Measurements from ENCODE around the gene ATP5F1D. TPM values are rescaled to one million over a fixed set of nuclear protein-coding genes. Genes with fewer than 3 reads are reported as not detected.

ATP5F1D gene
- total RNA-seq, 1 donor from 2014 or later: 116 TPM

DNA sequence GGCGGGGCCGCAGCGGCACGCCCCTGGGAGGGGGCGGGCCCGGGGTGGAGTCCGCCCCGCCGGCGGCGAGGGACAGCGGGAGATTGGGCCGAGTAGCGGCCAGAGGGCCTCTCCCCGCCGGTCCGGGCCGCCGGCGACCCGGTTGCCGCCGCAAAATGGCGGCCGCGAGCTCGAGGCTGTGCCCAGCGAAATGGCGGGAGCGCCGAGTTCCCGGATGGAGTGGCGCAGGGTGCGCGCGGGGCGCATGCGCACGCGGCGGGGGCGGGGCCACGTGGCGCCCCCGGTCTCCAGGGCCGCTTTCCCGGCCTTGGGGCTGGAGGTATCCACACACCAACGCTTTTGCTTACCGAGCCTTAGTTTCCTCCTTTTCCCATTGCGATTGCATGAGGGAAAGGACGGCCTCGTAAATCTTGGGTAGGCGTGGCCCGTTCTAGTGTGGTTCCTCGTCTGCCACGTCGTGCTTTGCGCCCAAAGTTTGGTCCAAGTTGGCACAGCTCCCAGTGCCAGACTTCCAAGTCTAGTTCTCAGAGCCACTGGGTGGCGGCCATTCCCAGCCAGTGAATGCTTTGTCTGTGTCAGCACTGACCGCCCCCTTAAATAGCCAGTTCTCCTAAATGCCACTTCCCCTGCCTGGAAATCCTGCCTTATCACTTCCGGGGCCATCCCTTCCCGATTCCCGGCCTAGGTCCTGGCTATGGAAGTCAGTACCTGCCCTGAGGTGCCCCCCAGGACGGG lies 28.1 kb downstream of the ATP5F1D start:
- H3K9me3 ChIP-seq: no peaks in the 10 kb centered on the region
- H3K27ac ChIP-seq: peak overlapping the region; percentile 99
- DNase-seq (peak; percentile 91), ATAC-seq (peak; percentile 41 to 48)
- TF ChIP-seq, protein P1, sequence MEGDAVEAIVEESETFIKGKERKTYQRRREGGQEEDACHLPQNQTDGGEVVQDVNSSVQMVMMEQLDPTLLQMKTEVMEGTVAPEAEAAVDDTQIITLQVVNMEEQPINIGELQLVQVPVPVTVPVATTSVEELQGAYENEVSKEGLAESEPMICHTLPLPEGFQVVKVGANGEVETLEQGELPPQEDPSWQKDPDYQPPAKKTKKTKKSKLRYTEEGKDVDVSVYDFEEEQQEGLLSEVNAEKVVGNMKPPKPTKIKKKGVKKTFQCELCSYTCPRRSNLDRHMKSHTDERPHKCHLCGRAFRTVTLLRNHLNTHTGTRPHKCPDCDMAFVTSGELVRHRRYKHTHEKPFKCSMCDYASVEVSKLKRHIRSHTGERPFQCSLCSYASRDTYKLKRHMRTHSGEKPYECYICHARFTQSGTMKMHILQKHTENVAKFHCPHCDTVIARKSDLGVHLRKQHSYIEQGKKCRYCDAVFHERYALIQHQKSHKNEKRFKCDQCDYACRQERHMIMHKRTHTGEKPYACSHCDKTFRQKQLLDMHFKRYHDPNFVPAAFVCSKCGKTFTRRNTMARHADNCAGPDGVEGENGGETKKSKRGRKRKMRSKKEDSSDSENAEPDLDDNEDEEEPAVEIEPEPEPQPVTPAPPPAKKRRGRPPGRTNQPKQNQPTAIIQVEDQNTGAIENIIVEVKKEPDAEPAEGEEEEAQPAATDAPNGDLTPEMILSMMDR (IDR thresholded peaks at IDR 0.05): no peak
- intact Hi-C loops (cut with DNase I): no loop called here
- H3K36me3 ChIP-seq: peaks cover 44% of the 10 kb centered on the region
- H3K4me1 ChIP-seq: peaks cover 91% of the 10 kb centered on the region
- no peaks in the 10 kb centered on the region for H3K27me3 ChIP-seq (ENCODE audit: low read depth)
- H3K4me3 ChIP-seq: peak overlapping the region; percentile 94

DNA sequence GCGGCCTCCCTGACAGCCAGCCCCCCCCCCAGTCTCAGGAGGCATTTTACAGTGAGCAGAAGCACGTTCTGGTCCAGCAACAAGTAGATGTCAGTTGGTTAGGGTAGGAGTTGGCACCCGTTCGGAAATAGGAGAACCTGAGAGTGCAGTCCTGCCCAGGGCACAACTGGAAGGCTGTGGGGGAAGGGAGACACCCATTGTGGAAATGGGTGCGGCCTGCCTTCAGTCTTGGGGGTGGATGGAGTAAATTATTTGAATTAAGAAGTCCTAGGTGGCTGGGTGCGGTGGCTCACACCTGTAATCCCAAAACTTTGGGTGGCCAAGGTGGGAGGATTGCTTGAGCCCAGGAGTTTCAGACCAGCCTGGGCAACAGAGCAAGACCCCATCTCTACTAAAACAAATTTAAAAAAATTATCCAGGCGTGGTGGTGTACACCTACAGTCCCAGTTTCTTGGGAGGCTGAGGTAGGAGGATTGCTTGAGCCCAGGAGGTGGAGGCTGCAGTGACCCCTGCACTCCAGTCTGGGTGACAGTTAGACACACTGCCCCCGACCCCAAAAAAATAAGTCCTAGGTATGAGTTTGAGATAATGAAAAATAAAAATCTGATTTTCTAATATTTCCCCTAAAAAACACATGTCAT lies 28.8 kb downstream of the ATP5F1D start:
- intact Hi-C loops (cut with DNase I): no loop called here

DNA sequence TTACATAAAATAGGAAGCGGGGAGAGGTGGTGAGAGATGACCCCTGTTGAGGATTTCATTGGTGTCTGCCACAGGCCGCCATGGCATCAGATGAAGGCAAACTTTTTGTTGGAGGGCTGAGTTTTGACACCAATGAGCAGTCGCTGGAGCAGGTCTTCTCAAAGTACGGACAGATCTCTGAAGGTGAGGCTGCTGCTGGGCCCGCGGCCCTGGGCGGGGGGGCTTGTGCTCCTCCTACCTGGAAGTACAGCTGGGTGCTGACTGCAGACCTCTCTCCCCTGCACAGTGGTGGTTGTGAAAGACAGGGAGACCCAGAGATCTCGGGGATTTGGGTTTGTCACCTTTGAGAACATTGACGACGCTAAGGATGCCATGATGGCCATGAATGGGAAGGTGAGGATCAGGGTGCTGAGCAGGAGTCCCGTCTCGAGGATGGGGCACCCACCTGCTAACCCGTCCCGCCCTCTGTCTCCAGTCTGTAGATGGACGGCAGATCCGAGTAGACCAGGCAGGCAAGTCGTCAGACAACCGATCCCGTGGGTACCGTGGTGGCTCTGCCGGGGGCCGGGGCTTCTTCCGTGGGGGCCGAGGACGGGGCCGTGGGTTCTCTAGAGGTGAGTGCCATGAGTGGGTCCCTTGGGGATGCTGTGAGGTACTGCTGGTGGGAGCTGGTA lies 29.4 kb downstream of the ATP5F1D start:
- no peaks in the 10 kb centered on the region for H3K9me3 ChIP-seq
- H3K4me3 ChIP-seq: peak overlapping the region; percentile 94
- peaks cover 85% of the 10 kb centered on the region for H3K4me1 ChIP-seq
- intact Hi-C loops (cut with DNase I): no loop called here
- TF ChIP-seq, protein P1 (IDR thresholded peaks at IDR 0.05): no peak
- H3K27me3 ChIP-seq (ENCODE audit: low read depth): no peaks in the 10 kb centered on the region
- peak overlapping the region; percentile 99 for H3K27ac ChIP-seq
- ATAC-seq (no peak), DNase-seq (no peak)
- H3K36me3 ChIP-seq: peaks cover 49% of the 10 kb centered on the region

More for the DNA sequence above, 28.8 kb downstream of the ATP5F1D start:
- no peaks in the 10 kb centered on the region for H3K27me3 ChIP-seq (ENCODE audit: low read depth)
- DNase-seq (no peak), ATAC-seq (no peak)
- peaks cover 90% of the 10 kb centered on the region for H3K4me1 ChIP-seq
- H3K4me3 ChIP-seq: peak overlapping the region; percentile 94
- TF ChIP-seq, protein P1 (IDR thresholded peaks at IDR 0.05): no peak
- no peaks in the 10 kb centered on the region for H3K9me3 ChIP-seq
- H3K27ac ChIP-seq: peak overlapping the region; percentile 99
- H3K36me3 ChIP-seq: peaks cover 49% of the 10 kb centered on the region

DNA sequence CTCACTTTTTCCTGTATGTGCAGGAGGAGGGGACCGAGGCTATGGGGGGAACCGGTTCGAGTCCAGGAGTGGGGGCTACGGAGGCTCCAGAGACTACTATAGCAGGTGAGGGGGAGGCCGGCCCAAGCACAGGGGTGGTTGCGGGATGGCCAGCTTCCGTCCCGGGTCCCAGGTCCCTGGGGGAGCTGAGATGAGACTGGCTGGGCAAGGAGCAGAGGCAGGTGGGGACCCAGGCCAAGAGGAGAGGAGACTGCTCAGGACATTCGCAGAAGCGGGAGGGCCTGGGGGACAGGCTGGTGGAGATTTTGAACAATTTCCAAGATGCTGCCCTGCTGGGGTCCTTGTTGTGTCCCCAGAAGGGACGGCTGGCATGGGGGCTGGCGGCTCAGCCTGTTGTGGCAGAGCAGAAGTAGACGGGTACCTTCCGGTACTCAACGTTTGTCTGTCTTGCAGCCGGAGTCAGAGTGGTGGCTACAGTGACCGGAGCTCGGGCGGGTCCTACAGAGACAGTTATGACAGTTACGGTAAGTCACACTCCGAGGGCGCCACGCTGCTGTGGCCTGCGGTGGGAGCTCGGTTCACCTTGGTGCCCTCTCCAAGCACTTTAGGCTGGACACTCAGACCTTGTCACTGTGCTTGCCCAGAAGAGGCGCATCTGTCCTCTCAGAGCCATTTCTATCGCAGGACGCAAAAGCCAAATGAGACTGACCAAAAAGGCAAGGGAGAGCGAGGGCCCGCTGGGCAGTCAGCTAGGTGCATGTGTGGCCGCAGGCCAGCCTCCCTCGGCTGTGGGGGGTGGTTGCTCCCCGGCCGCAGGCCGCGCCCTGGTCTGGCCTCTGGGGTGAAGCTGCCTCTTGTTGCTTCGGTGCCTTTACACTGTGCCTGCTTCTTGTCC lies 30.2 kb downstream of the ATP5F1D start:
- peak overlapping the region; percentile 94 for H3K4me3 ChIP-seq
- H3K27me3 ChIP-seq (ENCODE audit: low read depth): no peaks in the 10 kb centered on the region
- TF ChIP-seq, protein P1 (IDR thresholded peaks at IDR 0.05): no peak
- H3K9me3 ChIP-seq: no peaks in the 10 kb centered on the region
- DNase-seq (peak; percentile 61), ATAC-seq (no peak)
- H3K4me1 ChIP-seq: peaks cover 85% of the 10 kb centered on the region
- peak overlapping the region; percentile 99 for H3K27ac ChIP-seq
- intact Hi-C loops (cut with DNase I): no loop called here
- H3K36me3 ChIP-seq: peaks cover 49% of the 10 kb centered on the region

All from lower lobe of right lung (tissue), 2 donors.